Uterus (tissue), 4 donors: ENCODE data around the gene TRPV2. TPM values are rescaled to one million over a fixed set of nuclear protein-coding genes. Genes with fewer than 3 reads are reported as not detected.

Source experiments
- DNase-seq, 2 donors: peaks; one replicate each; pipeline ENCODE4 v3.0.0-alpha.2; 2019 to 2020
- H3K27ac ChIP-seq, 2 donors: fragments of 200-600 bp; sonication (generic); 1 replicate in 1 of 2; 2 replicates in 1 of 2; pipeline ENCODE4 v1.5.1; 2016 to 2018
- H3K27me3 ChIP-seq, 2 donors: fragments of 200-600 bp; sonication (generic); one replicate each; pipeline ENCODE4 v1.5.1; 2018 to 2019; ENCODE audit warnings: control low read depth in 1 of 2
- H3K36me3 ChIP-seq, 2 donors: fragments of 200-600 bp; sonication (generic); one replicate each; pipeline ENCODE4 v1.5.1; 2019; ENCODE audit warnings: control low read depth in 1 of 2
- H3K4me1 ChIP-seq, 2 donors: fragments of 200-600 bp; sonication (generic); one replicate each; pipeline ENCODE4 v1.5.1; 2018 to 2019; ENCODE audit warnings: control low read depth in 1 of 2
- H3K4me3 ChIP-seq, 2 donors: fragments of 200-600 bp; sonication (generic); 1 replicate in 1 of 2; 2 replicates in 1 of 2; pipeline ENCODE4 v1.5.1; 2018 to 2019; ENCODE audit warnings: mild to moderate bottlenecking in 1 of 2
- H3K9me3 ChIP-seq, 2 donors: fragments of 200-600 bp; sonication (generic); one replicate each; pipeline ENCODE4 v1.5.1; 2019; ENCODE audit warnings: control low read depth in 1 of 2
- POLR2A ChIP-seq, 2 donors: fragments of 450-650 bp; IDR thresholded peaks; one replicate each; pipeline ENCODE4 v1.6.1; 2016; ENCODE audit warnings: antibody characterized with exemption in 2 of 2, mild to moderate bottlenecking in 1 of 2, moderate library complexity in 1 of 2
- intact Hi-C: fragments of 100-400 bp; cut with DNase I; formaldehyde crosslinking; loops from one replicate; pipeline ENCODE4 v1.15.1; 2023; ENCODE audit warnings: low total_unique reads
- total RNA-seq, 4 donors: library from RNA; depleted of rRNA in 3 of 4; stranded (reverse); fragments of >200 nt in 3 of 4; gene quantifications; one replicate each; pipeline versions ENCODE4 v1.1.0 to v1.2.4, GENCODE V29; 2014 to 2023
- TF ChIP-seq, protein P1 (sequence below), 4 experiments: fragments of 200-600 bp in 2 of 4; fragments of 450-650 bp in 2 of 4; sonication (generic) in 2 of 4; IDR thresholded peaks; one replicate each; pipeline ENCODE4 v1.5.1; 2016 to 2019; ENCODE audit warnings: antibody characterized with exemption in 4 of 4, mild to moderate bottlenecking in 2 of 4, moderate library complexity in 1 of 4
- donor health status: DM: yes; HTN: yes; CAD: no.

Gene TRPV2
- total RNA-seq, 4 donors from 2014 or later = 6.2 to 26.2 (median 12.9) TPM

- no peak overlapping the region for H3K4me3 ChIP-seq
- H3K9me3 ChIP-seq = no peaks in the 10 kb centered on the region
- DNase-seq = no peak
- H3K36me3 ChIP-seq = no peaks in the 10 kb centered on the region
- intact Hi-C loops = no loop called here
- H3K4me1 ChIP-seq = peaks cover 7 to 12% of the 10 kb centered on the region in 2 donors
- H3K27ac ChIP-seq = no peak overlapping the region
- H3K27me3 ChIP-seq = no peaks in the 10 kb centered on the region
- TF ChIP-seq, protein P1, sequence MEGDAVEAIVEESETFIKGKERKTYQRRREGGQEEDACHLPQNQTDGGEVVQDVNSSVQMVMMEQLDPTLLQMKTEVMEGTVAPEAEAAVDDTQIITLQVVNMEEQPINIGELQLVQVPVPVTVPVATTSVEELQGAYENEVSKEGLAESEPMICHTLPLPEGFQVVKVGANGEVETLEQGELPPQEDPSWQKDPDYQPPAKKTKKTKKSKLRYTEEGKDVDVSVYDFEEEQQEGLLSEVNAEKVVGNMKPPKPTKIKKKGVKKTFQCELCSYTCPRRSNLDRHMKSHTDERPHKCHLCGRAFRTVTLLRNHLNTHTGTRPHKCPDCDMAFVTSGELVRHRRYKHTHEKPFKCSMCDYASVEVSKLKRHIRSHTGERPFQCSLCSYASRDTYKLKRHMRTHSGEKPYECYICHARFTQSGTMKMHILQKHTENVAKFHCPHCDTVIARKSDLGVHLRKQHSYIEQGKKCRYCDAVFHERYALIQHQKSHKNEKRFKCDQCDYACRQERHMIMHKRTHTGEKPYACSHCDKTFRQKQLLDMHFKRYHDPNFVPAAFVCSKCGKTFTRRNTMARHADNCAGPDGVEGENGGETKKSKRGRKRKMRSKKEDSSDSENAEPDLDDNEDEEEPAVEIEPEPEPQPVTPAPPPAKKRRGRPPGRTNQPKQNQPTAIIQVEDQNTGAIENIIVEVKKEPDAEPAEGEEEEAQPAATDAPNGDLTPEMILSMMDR (IDR thresholded peaks at IDR 0.05) = no peak
- TF ChIP-seq POLR2A (IDR thresholded peaks at IDR 0.05) = no peak
Observed at GRCh38 chr17:16442594-16443510, 27.5 kb downstream of the TRPV2 start.

DNA sequence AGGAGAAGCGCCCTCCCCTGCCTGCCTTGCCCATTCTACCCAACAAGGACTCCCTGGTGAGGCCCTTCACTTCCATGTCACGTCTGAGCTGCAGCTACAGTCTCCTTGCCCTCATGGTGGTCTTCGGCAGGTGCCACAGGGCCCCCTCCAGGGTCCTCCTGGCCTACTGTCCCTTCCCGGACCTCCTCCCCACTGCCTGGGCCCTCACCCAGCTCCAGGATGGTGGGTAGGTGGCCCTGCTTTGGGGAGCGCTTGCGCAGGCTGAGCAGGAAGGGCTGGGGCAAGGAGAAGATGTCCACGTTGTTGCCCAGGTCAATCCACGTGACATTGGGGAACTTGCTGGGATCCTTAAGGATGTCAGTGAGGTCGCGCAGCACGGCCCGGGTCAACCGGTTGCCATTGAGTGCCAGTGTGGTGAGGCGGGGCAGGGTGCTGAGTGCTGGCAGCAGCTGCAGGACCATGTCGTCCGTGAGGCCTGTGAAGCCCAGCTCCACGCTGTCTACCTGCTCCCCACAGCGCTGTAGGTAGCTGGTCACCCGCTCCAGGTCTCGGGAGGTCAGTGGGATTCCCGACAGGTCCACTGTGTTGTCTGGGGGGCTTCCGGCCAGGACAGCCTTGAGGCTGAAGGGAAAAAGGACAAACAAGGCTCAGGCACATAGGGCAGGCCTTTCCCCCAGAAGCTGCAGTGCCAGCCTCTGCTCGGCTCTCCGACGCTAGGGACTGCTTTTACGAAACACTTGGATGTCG, 28.3 kb downstream of the TRPV2 start:
- intact Hi-C loops = no loop called here

DNA sequence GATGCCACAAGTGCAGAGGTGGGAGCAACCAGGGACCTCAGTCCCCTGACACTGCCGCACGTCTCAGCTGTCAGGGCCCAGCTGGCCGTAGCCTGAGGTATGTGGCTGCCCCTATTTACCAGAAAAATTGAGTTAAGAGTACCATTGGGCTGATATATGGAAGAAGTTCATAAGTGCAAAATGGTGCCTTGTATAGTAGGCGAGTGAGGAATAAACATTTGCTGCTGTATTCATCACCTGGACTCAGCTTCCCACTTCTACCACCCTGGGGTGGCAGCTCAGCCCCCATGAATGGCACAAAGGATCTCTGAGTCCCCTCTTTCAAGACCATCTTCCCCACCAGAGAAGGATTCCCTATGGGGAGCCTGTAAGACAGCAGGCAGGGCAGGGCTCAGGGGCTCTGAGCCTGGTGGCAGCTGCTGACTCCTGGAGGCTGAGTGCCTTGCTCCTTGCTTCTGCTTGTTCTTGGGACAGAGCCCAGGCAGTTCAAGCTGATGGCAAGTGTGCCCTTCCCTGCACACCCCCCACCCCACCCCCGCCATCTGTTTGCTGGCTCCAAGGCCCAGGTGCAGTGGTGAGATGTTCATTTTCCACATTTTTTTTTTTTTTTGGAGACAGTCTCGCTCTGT, 29.0 kb downstream of the TRPV2 start:
- Histone ChIP-seq H3K4me3 (no peak overlapping the region), H3K9me3 (no peaks in the 10 kb centered on the region), H3K4me1 (peaks cover 7 to 12% of the 10 kb centered on the region in 2 donors), H3K27ac (no peak overlapping the region), H3K27me3 (no peaks in the 10 kb centered on the region), H3K36me3 (no peaks in the 10 kb centered on the region)
- no peak for DNase-seq
- intact Hi-C loops = no loop called here
- no peak for TF ChIP-seq POLR2A (IDR thresholded peaks at IDR 0.05)
- TF ChIP-seq, protein P1 (IDR thresholded peaks at IDR 0.05) = no peak

More for the DNA sequence above, 28.3 kb downstream of the TRPV2 start:
- Histone ChIP-seq H3K27ac (no peak overlapping the region), H3K36me3 (no peaks in the 10 kb centered on the region), H3K4me3 (no peak overlapping the region), H3K27me3 (no peaks in the 10 kb centered on the region), H3K9me3 (no peaks in the 10 kb centered on the region), H3K4me1 (peaks cover 7 to 12% of the 10 kb centered on the region in 2 donors)
- TF ChIP-seq, protein P1 (IDR thresholded peaks at IDR 0.05) = no peak
- TF ChIP-seq POLR2A (IDR thresholded peaks at IDR 0.05) = no peak
- DNase-seq = no peak

DNA sequence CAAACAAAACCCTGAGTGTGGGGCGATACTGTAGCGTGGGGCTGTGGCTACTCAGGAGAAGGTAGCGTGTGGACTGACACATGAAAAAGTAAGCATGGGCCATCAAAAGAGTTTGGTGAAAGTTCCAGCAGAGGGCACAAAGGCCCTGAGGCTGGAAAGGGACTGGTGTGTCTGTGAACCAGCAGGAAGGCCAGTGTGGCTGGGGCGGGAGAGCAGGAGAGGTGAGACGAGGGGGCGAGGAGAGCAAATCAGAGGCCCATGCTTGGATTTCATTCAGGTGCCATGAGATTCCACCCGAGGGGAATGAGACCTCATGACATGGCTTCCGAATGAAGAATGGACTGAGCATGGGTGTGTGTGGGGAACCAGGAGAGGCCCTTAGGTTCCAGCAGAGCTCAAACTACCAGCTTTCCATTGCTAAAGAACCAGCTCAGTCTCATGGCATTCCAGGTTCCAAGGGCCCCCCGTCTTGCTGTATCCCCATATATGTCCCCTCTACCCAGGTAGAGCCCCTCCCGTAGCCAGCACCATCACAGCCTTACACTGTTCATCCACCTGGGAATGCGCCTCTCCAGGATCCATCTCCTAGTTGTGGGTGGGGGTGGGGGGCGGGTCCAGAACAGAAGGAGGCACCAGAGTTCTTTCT, 31.1 kb downstream of the TRPV2 start:
- Histone ChIP-seq H3K9me3 (no peaks in the 10 kb centered on the region), H3K27me3 (no peaks in the 10 kb centered on the region), H3K36me3 (no peaks in the 10 kb centered on the region), H3K4me1 (peaks cover 0 to 7% of the 10 kb centered on the region in 2 donors), H3K4me3 (no peak overlapping the region), H3K27ac (no peak overlapping the region)
- no peak for TF ChIP-seq POLR2A (IDR thresholded peaks at IDR 0.05)
- TF ChIP-seq, protein P1 (IDR thresholded peaks at IDR 0.05) = no peak
- intact Hi-C loops = no loop called here
- no peak for DNase-seq
